Body of pancreas (tissue), 4 donors: Measurements from ENCODE around the gene MYLK. TPM values are rescaled to one million over a fixed set of nuclear protein-coding genes. Genes with fewer than 3 reads are reported as not detected.

Experiments used
- ATAC-seq: fragments of 150-250 bp; one replicate; pipeline ENCODE4 v1.9.1; 2016
- DNase-seq, 4 donors: peaks; one replicate each; pipeline ENCODE4 v3.0.0-alpha.2; 2019
- H3K27ac ChIP-seq, 4 donors: fragments of 200-600 bp; sonication (generic); 1 replicate in 3 of 4; 2 replicates in 1 of 4; pipeline versions ENCODE4 v1.5.1 to v1.6.1; 2016 to 2019; ENCODE audit warnings: mild to moderate bottlenecking in 1 of 4, mixed read lengths in 1 of 4, moderate library complexity in 1 of 4
- H3K27me3 ChIP-seq, 2 donors: fragments of 200-600 bp; sonication (generic); one replicate each; pipeline ENCODE4 v1.6.0; 2016; ENCODE audit warnings: mild to moderate bottlenecking in 1 of 2
- H3K36me3 ChIP-seq, 2 donors: fragments of 200-600 bp; sonication (generic); replicated peaks in 1 of 2; 2 replicates each; pipeline ENCODE4 v1.5.1; 2016; ENCODE audit warnings: low read depth in 2 of 2; ENCODE audit not compliant: insufficient read depth in 1 of 2
- H3K4me1 ChIP-seq: fragments of 200-600 bp; sonication (generic); one replicate; pipeline ENCODE4 v1.6.0; 2016
- H3K4me3 ChIP-seq, 2 donors: fragments of 200-600 bp; sonication (generic); 1 replicate in 1 of 2; 2 replicates in 1 of 2; pipeline ENCODE4 v1.5.1; 2016 to 2019
- H3K9me3 ChIP-seq, 3 donors: fragments of 200-600 bp; sonication (generic); 1 replicate in 2 of 3; 2 replicates in 1 of 3; pipeline ENCODE4 v1.5.1; 2016
- CTCF ChIP-seq, 7 experiments: fragments of 450-650 bp in 4 of 7; fragments of 200-600 bp in 3 of 7; sonication (generic) in 3 of 7; IDR thresholded peaks; one replicate each; pipeline ENCODE4 v1.5.1; 2016 to 2019; ENCODE audit warnings: antibody characterized with exemption in 7 of 7
- POLR2A ChIP-seq, 3 donors: fragments of 450-650 bp; IDR thresholded peaks; one replicate each; pipeline ENCODE4 v1.6.1; 2016; ENCODE audit warnings: antibody characterized with exemption in 3 of 3, mild to moderate bottlenecking in 2 of 3
- whole genome bisulfite sequencing, 2 donors: methylation state at CpG; one replicate each; pipeline ENCODE4 v1.1.5; 2017; 5-methylcytosine and 5-hydroxymethylcytosine counted together
- intact Hi-C: fragments of 100-400 bp; cut with DNase I; formaldehyde crosslinking; loops from one replicate; pipeline ENCODE4 v1.15.1; 2023
- total RNA-seq, 2 donors: library from RNA; depleted of rRNA; stranded (reverse); fragments of >200 nt; gene quantifications; one replicate each; pipeline ENCODE4 v1.1.0, GENCODE V29; 2016

Gene MYLK
- total RNA-seq, 2 donors from 2014 or later, result 7.6 to 36.6 TPM

DNA sequence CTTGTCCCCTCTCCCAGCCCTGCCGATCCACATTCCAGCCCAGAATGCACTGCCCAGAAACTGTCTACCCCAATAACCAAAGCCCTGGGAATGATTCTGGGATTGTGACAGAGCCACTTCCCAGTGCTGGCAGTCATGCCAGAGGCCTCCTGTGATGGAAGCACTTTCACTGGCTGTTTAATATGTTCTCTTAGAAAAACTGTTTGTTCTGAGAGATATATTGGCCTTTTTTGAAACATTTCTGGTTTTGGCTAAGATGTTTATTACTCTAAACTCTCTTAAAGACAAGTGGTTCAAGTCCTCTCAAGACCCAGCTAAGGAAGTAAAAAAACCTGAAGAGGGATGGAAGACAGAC, 225.3 kb downstream of the MYLK start:
- no peaks in the 10 kb centered on the region for H3K9me3 ChIP-seq
- H3K27me3 ChIP-seq, result no peaks in the 10 kb centered on the region
- peaks cover 8% of the 10 kb centered on the region for H3K4me1 ChIP-seq
- intact Hi-C loops, result loop anchor here (5.0 kb wide), 1 partner anchor 48 kb away; no protein-coding TSS in a partner anchor
- DNase-seq (peak in 1 of 4 donors; percentile 26), ATAC-seq (no peak)
- TF ChIP-seq POLR2A (IDR thresholded peaks at IDR 0.05), result no peak
- WGBS, 2 donors, result 90 to 92% methylated on average over 1 of the region's 1 CpG
- no peaks in the 10 kb centered on the region for H3K36me3 ChIP-seq
- no peak overlapping the region for H3K27ac ChIP-seq
- no peak overlapping the region for H3K4me3 ChIP-seq

GRCh38 chr3:123658118-123658851, 225.8 kb downstream of the MYLK start:
- Histone ChIP-seq H3K36me3 (no peaks in the 10 kb centered on the region), H3K27me3 (no peaks in the 10 kb centered on the region), H3K27ac (peak overlapping the region in 2 of 4 donors; percentile 5 to 8), H3K4me1 (peaks cover 8% of the 10 kb centered on the region), H3K9me3 (no peaks in the 10 kb centered on the region), H3K4me3 (no peak overlapping the region)
- WGBS, 2 donors, result 89 to 92% methylated on average over 1 of the region's 1 CpG
- peak in 3 of 4 donors; percentile 40 to 62 (median 54) for DNase-seq
- TF ChIP-seq POLR2A (IDR thresholded peaks at IDR 0.05) (no peak), CTCF (IDR thresholded peaks at IDR 0.05) (no peak)
- intact Hi-C loops, result loop anchor here (5.0 kb wide), 1 partner anchor 49 kb away; no protein-coding TSS in a partner anchor
- no peak for ATAC-seq

- 84 to 85% methylated on average over 6 of the region's 6 CpGs for WGBS, 2 donors
- peaks cover 8% of the 10 kb centered on the region for H3K4me1 ChIP-seq
- ATAC-seq (no peak), DNase-seq (no peak)
- H3K36me3 ChIP-seq, result no peaks in the 10 kb centered on the region
- H3K9me3 ChIP-seq, result no peaks in the 10 kb centered on the region
- TF ChIP-seq POLR2A (IDR thresholded peaks at IDR 0.05), result no peak
- TF ChIP-seq CTCF (IDR thresholded peaks at IDR 0.05), result no peak
- intact Hi-C loops, result loop anchor here (5.0 kb wide), 1 partner anchor 50 kb away; no protein-coding TSS in a partner anchor
- H3K27ac ChIP-seq, result no peak overlapping the region
- H3K27me3 ChIP-seq, result no peaks in the 10 kb centered on the region
- no peak overlapping the region for H3K4me3 ChIP-seq
These were observed 226.6 kb downstream of the MYLK start for GRCh38 chr3:123657568-123657967.

- 71 to 75% methylated on average over 9 to 10 of the region's 10 CpGs for WGBS, 2 donors
These were observed 227.0 kb downstream of the MYLK start for GRCh38 chr3:123657111-123657510.

More at GRCh38 chr3:123657111-123657510, 227.0 kb downstream of the MYLK start:
- no peak for TF ChIP-seq CTCF (IDR thresholded peaks at IDR 0.05)
- TF ChIP-seq POLR2A (IDR thresholded peaks at IDR 0.05), result no peak
- H3K36me3 ChIP-seq, result no peaks in the 10 kb centered on the region
- ATAC-seq (no peak), DNase-seq (no peak)
- H3K4me3 ChIP-seq, result no peak overlapping the region
- intact Hi-C loops, result loop anchor here (5.0 kb wide), 1 partner anchor 50 kb away; no protein-coding TSS in a partner anchor
- no peaks in the 10 kb centered on the region for H3K27me3 ChIP-seq
- H3K27ac ChIP-seq, result peak overlapping the region in 1 of 4 donors; percentile 1
- H3K4me1 ChIP-seq, result peaks cover 8% of the 10 kb centered on the region
- H3K9me3 ChIP-seq, result no peaks in the 10 kb centered on the region
